ENCODE results near the gene SLC35C1. TPM values are rescaled to one million over a fixed set of nuclear protein-coding genes. Genes with fewer than 3 reads are reported as not detected.

Gene SLC35C1
- total RNA-seq, 4 donors from 2014 or later: 23.6 to 68.6 (median 28.2) TPM

- Histone ChIP-seq H3K4me3 (no peak overlapping the region), H3K4me1 (peaks cover 26 to 47% (median 27%) of the 10 kb centered on the region in 3 donors), H3K27me3 (no peaks in the 10 kb centered on the region), H3K27ac (no peak overlapping the region), H3K36me3 (peaks cover 13 to 53% (median 17%) of the 10 kb centered on the region in 3 donors), H3K9me3 (no peaks in the 10 kb centered on the region)
- WGBS, 2 donors: 90 to 96% methylated on average over 17 to 20 of the region's 23 CpGs
- DNase-seq: no peak
- intact Hi-C loops (cut with DNase I): no loop called here
- TF ChIP-seq CTCF (IDR thresholded peaks at IDR 0.05): no peak
- TF ChIP-seq POLR2A (IDR thresholded peaks at IDR 0.05): no peak
These were observed 5.6 kb downstream of the SLC35C1 start for GRCh38 chr11:45810431-45811108.

- no peaks in the 10 kb centered on the region for H3K9me3 ChIP-seq
- no peak overlapping the region for H3K4me3 ChIP-seq
- H3K36me3 ChIP-seq: peaks cover 13 to 53% (median 17%) of the 10 kb centered on the region in 3 donors
- no peaks in the 10 kb centered on the region for H3K27me3 ChIP-seq
- H3K27ac ChIP-seq: no peak overlapping the region
- DNase-seq: no peak
- intact Hi-C loops (cut with DNase I): no loop called here
- H3K4me1 ChIP-seq: peaks cover 21 to 41% (median 22%) of the 10 kb centered on the region in 3 donors
- TF ChIP-seq CTCF (IDR thresholded peaks at IDR 0.05) (no peak), POLR2A (IDR thresholded peaks at IDR 0.05) (no peak)
- WGBS, 2 donors: 95% methylated on average over 8 of the region's 17 CpGs; no CpG with 5 or more reads in 1 of the 2 donors
These were observed 6.1 kb downstream of the SLC35C1 start for GRCh38 chr11:45811109-45811435.

GRCh38 chr11:45811571-45812290 lies 6.8 kb downstream of the SLC35C1 start:
- H3K4me3 ChIP-seq: no peak overlapping the region
- 80 to 87% methylated on average over 4 to 6 of the region's 8 CpGs for WGBS, 2 donors
- H3K36me3 ChIP-seq: peaks cover 13 to 53% (median 17%) of the 10 kb centered on the region in 3 donors
- H3K27me3 ChIP-seq: no peaks in the 10 kb centered on the region
- peaks cover 14 to 35% (median 17%) of the 10 kb centered on the region in 3 donors for H3K4me1 ChIP-seq
- TF ChIP-seq CTCF (IDR thresholded peaks at IDR 0.05): no peak
- no peak for DNase-seq
- intact Hi-C loops (cut with DNase I): no loop called here
- no peak overlapping the region for H3K27ac ChIP-seq
- no peaks in the 10 kb centered on the region for H3K9me3 ChIP-seq

GRCh38 chr11:45812581-45813548 lies 7.9 kb downstream of the SLC35C1 start:
- TF ChIP-seq CTCF (IDR thresholded peaks at IDR 0.05) (no peak), POLR2A (IDR thresholded peaks at IDR 0.05) (no peak)

More at GRCh38 chr11:45812581-45813548, 7.9 kb downstream of the SLC35C1 start:
- no peak for DNase-seq
- H3K27ac ChIP-seq: no peak overlapping the region
- 73 to 88% methylated on average over 4 to 6 of the region's 7 CpGs for WGBS, 2 donors
- H3K27me3 ChIP-seq: no peaks in the 10 kb centered on the region
- peaks cover 3 to 24% (median 6%) of the 10 kb centered on the region in 3 donors for H3K4me1 ChIP-seq
- H3K9me3 ChIP-seq: no peaks in the 10 kb centered on the region
- H3K36me3 ChIP-seq: peaks cover 13 to 51% (median 17%) of the 10 kb centered on the region in 3 donors
- H3K4me3 ChIP-seq: no peak overlapping the region
- intact Hi-C loops (cut with DNase I): no loop called here
